H4 (cell line): Measurements from ENCODE around the gene POU2F1. TPM values are rescaled to one million over a fixed set of nuclear protein-coding genes. Genes with fewer than 3 reads are reported as not detected.
"Not testable (repeated sequence)": the region's sequence is repeated elsewhere in the genome, so short reads cannot be mapped to it uniquely, and the experiment has no call there.

ENCODE experiments used
- DNase-seq: peaks from one replicate; pipeline ENCODE4 v3.0.0-alpha.2; 2015; ENCODE audit warnings: low spot score
- total RNA-seq: library from RNA; depleted of rRNA; stranded (reverse); fragments of >200 nt; shearing (Covaris generic); gene quantifications from 2 replicates; pipeline ENCODE4 v1.2.3, GENCODE V29; 2014

The POU2F1 gene
- total RNA-seq, 1 experiment from 2014 or later = 3.3 TPM

DNA sequence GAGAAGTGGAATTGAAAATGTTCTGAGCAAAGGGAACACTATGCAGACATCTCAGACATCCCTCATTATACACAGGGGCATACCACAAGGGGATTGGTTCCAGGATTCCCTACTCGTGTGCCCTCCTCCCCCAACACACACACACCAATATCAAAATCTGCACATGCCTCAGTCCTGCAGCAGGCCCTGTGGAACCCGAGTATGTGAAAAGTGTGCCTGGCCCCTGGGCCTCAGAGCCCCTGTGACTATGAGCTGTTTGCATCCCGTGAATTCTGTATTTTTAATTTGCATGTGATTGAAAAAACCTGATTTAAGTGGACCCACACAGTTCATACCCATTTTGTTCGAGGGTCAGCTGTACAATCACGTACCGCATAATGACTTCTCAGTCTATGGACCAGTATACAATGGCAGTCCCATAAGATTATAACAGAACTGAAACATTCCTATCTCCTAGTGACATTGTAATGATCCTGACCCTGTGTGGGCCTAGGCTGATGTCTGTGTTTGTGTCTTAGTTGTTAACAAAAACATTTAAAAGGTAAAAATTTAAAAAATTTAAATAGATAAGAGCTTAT, 11.3 kb downstream of the POU2F1 start:
- DNase-seq = no peak

DNA sequence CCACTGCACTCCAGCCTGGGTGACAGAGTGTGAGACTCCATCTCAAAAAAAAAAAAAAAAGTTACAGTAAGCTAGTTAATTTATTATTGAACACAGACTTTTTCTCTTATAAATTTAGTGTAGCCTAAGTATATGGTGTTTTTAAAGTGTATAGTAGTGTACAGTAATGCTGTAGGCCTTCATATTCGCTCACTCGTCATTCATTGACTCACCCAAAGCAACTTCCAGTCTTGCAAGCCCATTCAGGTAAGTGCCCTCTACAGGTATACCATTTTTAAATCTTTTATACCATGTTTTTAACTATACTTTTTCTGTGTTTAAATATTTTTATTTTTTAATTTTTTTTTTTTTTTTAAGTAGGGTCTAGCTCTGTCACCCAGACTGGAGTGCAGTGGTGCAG, 12.1 kb downstream of the POU2F1 start:
- no peak for DNase-seq

DNA sequence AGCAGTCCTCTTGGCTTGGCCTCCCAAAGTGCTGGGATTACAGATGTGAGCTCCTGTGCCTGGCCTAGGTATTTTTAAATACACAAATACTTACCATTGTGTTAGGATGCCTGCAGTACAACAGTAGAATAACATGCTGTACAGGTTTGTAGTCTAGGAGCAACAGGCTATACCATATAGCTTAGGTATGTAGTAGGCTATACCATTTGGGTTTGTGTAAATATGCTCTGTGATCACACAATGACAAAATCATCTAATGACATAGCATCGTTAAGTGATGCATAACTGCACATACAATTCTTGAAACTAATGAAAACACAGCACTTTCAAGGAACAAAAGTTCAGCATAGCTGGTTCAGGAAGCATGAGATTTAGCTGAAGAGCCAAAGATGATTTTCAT, 12.7 kb downstream of the POU2F1 start:
- no peak for DNase-seq

DNA sequence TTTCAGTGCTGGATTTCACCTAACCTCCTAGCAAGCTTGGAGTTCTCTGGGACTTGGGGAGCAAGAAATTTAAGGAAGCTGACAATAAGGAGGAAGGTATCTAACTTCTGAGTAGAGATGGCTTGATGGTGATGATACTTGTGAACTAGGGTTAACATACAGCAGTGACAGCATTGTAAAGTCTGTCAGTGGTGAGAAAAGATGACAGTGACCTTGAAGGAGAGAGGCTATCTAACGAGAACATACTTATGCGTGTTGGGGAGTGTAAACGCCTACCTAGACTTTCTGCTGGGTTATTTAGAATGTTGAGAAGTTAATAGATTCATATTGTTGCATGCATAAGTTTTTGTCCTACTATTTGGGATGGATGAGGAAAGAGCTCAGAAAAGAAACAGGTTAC, 16.3 kb downstream of the POU2F1 start:
- no peak for DNase-seq

DNA sequence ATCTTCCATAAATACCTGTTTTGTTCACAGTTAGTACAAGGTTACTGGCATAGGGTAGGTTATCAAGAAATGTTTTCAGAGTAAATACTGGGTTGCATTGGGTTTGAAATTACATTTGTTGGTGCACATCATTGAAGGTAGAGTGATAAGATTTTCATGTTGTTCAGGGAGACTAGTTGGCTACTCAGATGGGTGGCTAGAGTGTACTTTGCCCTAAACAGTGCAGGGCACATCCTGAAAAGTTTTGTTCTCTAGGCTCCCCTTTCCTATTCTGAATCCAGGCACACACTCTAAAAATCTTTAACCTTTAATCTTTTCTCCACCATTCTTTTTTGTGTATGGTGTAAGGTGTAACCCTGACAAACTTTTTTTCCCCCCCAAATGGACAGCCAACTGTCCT, 18.0 kb downstream of the POU2F1 start:
- DNase-seq = no peak

DNA sequence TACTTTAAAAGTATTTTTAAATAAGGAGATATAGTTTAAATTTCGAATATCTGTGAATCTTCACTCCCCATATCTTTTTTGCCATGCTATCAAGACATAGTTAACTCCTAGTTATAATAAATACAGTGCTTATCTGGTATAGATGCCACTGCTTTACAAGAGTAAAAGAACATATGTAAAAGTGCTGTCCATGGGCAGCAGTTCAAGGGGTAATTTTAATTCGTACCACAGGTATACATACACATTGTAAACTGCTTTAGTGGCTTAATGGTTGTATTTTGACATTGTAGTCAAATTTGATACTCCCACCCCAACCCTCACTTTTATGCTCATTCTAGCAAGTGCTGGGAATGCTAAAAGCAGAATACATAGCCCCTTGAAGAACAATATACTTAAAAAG, 18.6 kb downstream of the POU2F1 start:
- DNase-seq = no peak

DNA sequence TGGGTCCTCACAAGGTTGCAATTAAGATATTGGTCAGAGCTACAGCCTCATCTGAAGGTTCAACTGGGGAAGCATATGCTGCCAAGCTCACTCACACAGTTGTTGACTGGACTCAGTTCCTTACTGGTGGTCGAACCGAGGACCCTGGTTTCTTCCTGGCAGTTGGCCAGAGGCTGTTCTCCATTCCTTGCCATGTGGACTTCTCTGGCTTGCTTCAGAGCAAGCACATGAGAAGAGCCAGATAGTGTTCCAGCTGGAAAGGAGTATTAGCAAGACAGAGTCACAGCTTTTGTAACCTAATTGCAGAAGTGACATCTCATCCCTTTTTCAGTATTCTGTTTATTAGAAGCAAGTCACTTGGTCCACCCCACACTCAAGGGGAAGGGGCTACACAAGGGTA, 23.6 kb downstream of the POU2F1 start:
- no peak for DNase-seq

DNA sequence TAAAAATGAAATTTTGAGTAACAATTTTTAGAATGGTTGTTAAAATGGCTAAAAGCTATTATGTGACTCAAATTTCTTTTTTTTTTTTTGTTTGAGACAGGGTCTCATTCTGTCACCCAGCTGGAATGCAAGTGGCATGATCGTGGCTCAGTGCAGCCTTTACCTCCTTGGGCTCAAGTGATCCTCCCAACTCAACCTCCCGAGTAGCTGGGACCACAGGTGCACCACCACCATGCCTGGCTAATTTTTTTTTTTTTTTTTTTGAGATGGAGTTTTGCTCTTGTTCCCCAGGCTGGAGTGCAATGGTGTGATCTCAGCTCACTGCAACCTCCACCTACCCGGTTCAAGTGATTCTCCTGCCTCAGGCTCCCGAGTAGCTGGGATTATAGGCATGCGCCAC, 24.5 kb downstream of the POU2F1 start:
- DNase-seq = not testable (repeated sequence)

DNA sequence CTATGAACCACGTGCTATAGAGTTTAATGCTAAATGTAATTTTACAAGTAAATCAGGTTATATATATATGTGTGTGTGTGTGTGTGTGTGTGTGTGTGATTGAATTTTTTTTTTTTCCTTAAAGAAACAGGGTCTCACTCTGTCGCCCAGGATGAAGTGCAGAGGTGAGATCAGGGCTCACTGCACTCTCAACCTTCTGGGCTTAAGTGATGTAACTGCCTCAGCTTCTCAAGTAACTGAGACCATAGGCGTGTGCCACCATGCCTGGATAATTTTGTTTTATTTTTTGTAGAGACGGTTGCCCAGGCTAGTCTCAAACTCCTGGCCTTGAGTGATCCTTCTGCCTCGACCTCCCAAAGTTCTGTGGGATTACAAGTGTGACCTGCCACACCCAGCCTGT, 26.3 kb downstream of the POU2F1 start:
- DNase-seq = no peak

DNA sequence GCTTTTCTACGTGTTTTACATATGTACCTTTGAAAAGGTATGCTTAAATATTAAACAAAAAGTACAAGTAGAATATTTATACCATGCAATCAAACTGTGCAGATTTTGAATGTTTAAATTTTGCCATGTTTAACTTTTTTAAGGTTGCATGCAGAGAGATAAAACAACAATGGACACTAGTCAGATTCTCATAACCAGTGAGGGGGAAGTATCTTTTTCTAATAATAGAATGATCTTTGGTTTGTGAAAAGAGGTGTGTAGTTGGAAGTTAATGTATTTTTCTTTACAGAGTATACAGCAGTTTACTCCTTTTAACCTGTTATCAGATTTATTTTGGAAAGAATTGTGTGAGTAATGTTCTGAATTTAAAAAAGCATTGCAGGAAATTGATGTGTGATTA, 27.1 kb downstream of the POU2F1 start:
- DNase-seq = no peak

DNA sequence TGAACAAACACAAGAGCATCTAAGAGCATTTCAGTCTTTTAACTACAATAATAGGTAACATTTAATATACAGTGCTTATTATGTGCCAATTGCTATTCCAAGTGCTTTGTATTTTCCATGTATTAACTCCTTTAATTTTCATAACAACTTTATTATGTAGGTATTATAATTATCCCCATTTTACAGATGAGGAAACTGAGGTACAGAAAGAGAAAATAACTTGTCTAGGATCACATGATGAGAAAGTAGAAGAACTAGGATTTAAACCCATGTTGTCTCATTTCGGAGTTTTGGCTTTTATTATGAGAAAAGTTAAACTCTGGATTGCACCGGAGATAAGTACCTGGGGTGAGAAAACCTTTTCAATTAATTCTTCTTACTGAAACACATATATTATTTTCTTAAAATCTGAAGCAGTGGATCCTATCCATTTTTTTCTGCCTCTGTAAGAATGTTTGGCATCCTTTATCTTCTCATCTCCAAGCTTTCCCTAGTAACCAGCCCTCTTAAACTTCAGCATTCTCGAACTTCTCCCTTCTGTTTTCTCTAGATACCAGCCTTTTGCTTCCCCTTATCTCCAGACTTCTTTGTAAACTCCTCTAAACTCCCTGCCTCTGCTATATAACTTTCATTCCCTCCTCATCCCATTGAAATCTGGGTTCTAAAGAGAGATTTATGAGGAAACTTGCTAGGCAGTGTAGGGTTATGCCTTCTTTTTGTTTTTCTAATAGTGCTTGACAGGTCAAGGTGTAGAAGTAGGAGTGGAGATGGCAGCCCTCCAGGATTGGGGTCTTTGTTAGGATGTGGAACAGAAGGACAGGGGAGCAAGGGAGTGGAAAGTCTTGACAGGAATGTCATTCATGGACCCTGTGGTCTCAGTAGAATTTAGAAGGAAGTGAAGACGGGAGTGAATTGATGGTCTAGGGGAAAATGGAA, 28.3 kb downstream of the POU2F1 start:
- DNase-seq = no peak

DNA sequence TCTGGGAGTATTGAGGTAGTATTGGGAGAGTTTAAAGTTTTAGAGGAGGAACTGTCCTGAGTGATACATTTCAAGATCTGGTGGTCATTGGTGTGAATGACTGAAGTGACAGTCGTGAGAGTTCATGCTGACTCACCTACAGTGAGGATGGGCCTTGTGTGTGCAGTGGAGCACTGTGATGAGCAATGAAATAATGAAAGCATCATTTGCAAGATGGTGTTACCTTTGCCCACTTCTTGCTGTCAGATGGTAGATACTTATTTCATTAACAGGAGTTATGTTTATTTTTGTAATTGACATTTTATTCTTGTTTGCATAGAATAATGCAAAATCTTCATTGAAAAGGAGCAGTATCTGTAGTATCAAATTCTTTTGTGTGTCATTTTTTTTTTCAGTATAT, 29.0 kb downstream of the POU2F1 start:
- no peak for DNase-seq

DNA sequence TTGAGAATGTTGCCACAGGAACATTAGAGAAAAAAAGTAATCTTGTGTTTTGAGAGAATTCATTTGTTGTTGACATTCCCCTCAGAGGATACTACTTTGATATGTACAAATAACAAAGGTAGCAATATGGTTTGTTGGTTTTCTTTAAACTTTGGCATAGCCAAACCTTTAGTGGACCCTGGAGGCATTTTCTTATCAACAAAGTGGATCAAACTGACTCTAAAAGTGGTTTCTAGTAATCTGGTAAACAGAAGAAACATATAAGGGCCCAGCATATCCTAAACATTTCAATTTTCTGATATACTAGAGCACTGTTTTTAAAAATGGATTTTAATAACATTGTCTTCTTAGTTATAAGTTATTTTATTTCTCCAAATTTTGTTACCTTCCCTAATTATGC, 29.8 kb downstream of the POU2F1 start:
- DNase-seq = no peak

DNA sequence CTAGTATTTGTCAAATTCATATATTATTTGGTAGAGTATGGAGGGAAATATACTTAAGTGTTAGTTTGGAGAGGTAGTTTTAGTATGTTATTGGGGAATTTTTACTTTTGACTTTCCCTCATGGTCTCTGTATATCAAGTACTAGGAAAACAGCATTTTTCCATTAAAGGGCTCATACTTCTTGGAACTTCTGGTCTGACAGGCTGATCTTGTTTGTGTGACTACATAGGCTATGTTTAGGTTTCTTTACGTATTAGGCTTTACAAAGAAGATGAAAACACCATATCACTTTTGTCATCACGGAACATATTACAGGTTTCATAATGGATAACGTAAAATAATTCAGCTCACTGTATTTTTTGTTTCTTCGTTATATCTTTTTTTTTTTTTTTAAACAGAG, 30.8 kb downstream of the POU2F1 start:
- no peak for DNase-seq

DNA sequence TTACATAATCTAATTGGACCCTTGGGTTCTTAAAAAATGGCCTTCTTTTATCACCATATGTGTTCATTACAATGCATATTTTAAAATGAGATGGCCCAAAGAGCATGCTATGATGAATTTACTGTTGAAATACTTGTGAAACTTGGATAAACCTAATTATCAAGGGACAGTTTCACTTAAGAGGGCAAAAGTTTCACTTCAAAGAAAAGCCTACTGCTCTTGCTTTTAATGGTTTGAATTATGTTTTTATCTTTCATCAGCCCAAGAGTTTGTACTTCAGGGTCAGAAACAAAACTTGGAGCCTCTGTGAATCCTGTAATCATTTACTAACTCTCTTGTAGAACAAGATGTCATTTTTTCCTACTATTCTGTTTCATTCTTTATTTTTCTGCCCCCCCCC, 32.3 kb downstream of the POU2F1 start:
- no peak for DNase-seq

DNA sequence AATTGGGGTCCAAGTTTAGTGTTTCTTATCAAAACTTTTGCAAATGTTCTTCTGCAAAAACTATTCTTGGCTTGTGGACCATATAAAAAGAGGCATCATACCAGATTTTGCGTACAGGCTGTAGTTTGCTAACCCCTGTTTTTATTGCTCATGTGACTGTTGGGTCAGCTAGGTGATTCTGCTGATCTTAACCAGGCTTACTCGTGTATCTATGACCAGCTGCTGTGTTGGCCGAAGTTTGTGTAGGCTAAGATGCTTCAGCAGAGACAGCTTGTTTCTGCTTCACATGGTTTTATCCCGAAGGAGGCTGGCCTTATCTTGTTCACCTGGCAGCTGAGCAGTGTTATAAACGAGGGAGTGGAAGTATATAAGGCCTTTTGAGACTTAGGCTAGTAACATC, 38.2 kb downstream of the POU2F1 start:
- no peak for DNase-seq

DNA sequence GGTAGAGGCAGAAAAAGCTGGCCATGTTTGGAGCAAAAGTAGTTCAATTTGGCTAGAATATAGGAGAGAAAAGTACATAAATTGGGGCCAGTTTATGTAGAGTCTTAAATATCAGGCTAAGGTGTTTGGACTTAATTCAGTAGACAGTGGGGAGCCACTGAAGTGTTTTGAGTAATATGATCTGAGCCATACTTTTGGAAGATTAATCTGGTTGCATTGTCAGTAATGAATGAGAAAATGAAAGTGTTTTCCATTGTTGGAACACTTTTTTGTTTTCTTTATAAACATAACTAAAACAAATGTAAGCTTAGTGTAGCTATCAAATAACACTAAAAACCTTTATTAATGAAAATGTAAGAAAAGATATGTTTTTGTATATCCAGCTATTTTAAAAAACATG, 42.1 kb downstream of the POU2F1 start:
- no peak for DNase-seq

DNA sequence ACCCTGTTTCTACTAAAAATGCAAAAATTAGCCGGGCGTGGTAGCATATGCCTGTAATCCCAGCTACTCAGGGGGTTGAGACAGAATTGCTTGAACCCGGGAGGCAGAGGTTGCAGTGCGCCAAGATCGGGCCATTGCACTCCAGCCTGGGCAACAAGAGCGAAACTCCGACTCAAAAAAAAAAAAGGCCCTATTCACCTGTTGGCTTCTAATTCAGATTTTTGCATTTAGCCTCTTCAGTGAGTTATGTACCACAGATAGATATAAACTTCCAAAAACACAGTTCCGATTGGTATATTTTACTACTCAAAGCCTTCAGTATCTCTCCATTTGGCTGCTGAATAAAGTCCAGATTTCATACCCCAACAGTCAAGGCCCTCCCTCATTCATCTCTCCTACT, 42.7 kb downstream of the POU2F1 start:
- DNase-seq = no peak

DNA sequence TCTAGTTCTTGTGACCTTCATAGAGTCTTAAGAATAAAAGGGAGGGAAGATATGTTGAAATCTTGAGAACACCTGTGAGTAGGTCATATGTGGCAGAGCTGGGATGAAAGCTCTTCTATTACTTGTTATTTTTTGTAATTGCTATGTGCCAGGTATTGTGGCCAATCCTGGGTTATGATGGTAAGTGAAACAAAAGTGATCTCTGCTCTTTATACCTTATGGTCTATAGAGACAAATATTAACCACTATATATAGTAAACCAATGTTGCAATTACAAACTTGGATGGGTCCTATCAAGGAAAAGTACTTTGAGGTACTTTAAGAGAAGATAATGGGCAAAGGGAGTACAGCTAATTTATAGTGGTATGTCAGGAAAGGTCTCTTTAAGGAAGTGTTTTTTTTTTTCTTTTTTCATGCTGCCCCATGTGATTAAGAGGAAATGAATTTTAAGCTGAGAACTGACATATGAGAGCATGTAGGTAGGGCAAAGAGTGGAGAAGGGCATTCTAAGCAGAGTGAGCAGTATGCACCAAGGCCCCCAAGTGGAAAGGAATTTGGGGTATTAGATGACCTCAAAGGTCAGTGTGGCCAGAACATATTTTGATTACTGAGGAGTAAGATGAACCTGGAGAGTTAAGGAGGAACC, 43.3 kb downstream of the POU2F1 start:
- no peak for DNase-seq

DNA sequence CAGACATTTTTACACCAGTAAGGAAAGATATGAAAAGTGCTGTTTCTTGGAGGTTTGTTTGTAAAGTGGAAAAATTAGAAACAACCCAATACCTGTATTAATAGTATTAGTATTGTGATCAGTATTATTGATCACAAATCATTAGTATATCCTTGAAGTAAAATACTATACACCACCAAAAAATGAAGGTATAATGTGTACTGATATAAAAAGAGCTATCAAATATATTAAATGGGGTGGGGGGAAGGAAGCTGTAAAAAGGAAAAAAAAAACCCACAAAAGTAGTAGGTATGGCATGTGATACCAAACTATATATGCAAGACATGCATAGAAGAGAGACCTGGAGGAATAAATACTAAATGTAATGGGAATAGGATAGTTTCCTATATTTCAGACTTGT, 46.3 kb downstream of the POU2F1 start:
- no peak for DNase-seq

DNA sequence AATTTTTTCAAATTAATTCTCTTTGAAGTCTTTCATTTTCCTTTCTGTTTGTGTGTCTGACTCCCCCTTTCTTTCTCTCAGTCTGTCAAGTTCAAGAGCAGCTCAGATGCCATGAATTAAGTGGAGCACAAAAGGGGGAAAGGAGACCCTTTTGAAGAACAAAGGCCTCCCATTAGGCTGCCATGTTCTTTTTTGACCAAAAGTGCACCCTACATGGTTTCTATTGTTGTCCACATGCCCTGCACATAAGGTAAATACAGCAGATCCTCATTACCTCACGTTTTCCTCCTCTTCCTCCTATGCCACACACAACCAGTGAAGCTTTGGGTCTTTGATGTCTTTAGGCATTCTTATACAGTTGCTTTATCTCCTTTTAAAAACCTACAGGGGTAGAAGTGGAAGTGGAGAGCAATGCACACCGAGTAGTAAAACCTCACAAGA, 47.7 kb downstream of the POU2F1 start:
- no peak for DNase-seq

DNA sequence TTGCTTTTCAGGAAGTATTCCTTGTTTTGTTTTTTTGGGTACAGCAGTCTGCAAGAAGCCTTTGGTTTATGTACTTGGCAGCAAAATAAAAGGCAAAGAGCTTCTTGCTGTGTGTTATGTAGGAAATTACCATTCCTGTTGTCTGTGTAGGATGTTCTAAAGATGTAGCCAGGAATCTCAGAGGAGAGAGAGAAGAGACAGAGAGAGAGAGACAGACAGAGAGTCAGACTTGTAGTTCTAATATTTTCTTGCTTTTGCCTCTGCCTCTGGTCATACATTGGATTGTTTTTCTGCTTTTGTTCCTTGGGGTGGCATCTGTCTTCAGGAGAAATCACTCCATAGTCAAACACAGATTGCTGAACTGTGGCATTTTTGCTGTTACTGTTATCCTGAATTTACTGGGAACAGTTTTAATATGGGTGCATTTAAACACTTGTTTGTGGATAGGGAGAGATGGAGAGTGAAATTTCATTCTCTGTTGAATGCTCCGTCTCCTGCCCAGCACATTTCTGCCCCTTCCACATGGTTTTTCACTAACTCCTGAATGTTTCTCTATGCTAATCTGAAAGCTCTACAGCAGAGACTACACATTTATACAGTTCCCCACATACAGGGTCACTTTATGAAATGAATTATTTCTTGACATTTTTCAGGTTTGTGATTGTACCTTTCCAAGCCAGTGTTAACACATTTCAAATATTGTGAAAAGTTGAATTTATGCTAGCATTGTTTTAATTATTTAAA, 49.8 kb downstream of the POU2F1 start:
- DNase-seq = no peak
